ENCODE measurements around the gene HSD3B1.
"Not testable (repeated sequence)": the region's sequence is repeated elsewhere in the genome, so short reads cannot be mapped to it uniquely, and the experiment has no call there.

Gene HSD3B1

DNA sequence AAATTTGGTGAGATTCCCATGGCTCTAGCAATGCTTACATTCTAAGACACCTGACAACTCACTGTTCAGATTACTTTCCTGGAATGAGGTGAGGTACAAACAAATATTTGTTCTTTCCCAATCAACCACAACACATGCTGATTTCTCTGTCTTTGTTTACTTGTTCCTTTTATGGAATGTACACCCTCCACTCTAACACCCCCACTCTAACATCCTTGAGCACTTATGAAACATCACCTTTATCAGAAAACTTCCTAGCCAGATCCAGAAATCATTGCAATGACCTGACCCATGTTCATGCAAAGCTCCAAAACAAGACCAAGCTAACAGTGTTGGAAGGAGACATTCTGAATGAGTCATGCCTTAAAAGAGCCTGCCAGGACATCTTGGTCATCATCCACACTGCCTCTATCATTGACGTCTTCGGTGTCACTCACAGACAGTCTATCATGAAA is 35.5 kb downstream of the HSD3B1 start:
- H3K4me1 ChIP-seq (ENCODE audit: control insufficient read depth, insufficient read depth, low read length), result no peaks in the 10 kb centered on the region
- H3K4me2 ChIP-seq (ENCODE audit: low read length), result no peak overlapping the region
- peaks cover 46% of the 10 kb centered on the region for H3K27me3 ChIP-seq (ENCODE audit: control insufficient read depth, insufficient read depth, low read length)
- no peak overlapping the region for H3K9ac ChIP-seq (ENCODE audit: low read depth, low read length)
- H3K9me3 ChIP-seq (replicated peaks; ENCODE audit: low read length), result no peaks in the 10 kb centered on the region
- no peaks in the 10 kb centered on the region for H3K36me3 ChIP-seq (ENCODE audit: insufficient read depth, low read length)
- H3K4me3 ChIP-seq (ENCODE audit: low read length), result no peak overlapping the region

DNA sequence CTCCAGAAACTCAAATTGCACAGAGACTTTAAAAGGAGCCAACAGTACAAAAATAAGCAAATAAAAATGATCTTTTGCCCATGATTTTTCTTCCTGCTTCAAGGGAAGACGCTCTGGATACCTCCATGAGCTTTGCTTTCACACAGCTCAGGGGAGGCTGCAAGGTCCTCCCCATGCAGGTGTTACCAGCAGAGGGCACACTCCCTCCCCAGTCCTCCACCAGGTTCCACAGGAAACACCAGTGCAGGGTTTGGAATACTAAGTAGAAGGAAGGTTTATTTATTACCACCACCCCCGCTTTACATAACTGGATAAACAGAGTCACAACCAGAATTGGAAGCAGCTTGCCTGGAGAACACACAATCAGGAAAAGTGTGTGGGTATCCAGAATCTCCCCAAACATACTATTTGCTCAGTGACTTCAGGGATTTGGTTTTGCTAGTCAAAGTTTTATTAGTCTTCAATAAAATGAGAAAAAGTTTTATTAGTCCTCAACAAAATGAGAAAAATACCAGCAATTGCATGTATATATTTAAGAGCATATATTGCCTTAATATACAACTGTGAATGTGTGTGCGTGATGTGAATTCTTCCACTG is 37.3 kb downstream of the HSD3B1 start:
- H3K4me2 ChIP-seq (ENCODE audit: low read length), result no peak overlapping the region
- peaks cover 34% of the 10 kb centered on the region for H3K27me3 ChIP-seq (ENCODE audit: control insufficient read depth, insufficient read depth, low read length)
- H3K4me1 ChIP-seq (ENCODE audit: control insufficient read depth, insufficient read depth, low read length), result no peaks in the 10 kb centered on the region
- H3K36me3 ChIP-seq (ENCODE audit: insufficient read depth, low read length), result no peaks in the 10 kb centered on the region
- H3K4me3 ChIP-seq (ENCODE audit: low read length), result no peak overlapping the region
- no peak overlapping the region for H3K9ac ChIP-seq (ENCODE audit: low read depth, low read length)
- no peaks in the 10 kb centered on the region for H3K9me3 ChIP-seq (replicated peaks; ENCODE audit: low read length)

- Histone ChIP-seq H3K4me3 (ENCODE audit: low read length) (no peak overlapping the region), H3K27me3 (ENCODE audit: control insufficient read depth, insufficient read depth, low read length) (peaks cover 30% of the 10 kb centered on the region), H3K9ac (ENCODE audit: low read depth, low read length) (no peak overlapping the region), H3K4me2 (ENCODE audit: low read length) (no peak overlapping the region), H3K36me3 (ENCODE audit: insufficient read depth, low read length) (no peaks in the 10 kb centered on the region), H3K4me1 (ENCODE audit: control insufficient read depth, insufficient read depth, low read length) (no peaks in the 10 kb centered on the region), H3K9me3 (replicated peaks; ENCODE audit: low read length) (no peaks in the 10 kb centered on the region)
Observed at GRCh38 chr1:119546641-119547040, 39.6 kb downstream of the HSD3B1 start.

GRCh38 chr1:119547306-119547705 is 40.3 kb downstream of the HSD3B1 start:
- no peak overlapping the region for H3K9ac ChIP-seq (ENCODE audit: low read depth, low read length)
- H3K27me3 ChIP-seq (ENCODE audit: control insufficient read depth, insufficient read depth, low read length), result peaks cover 28% of the 10 kb centered on the region
- no peaks in the 10 kb centered on the region for H3K9me3 ChIP-seq (replicated peaks; ENCODE audit: low read length)
- H3K36me3 ChIP-seq (ENCODE audit: insufficient read depth, low read length), result no peaks in the 10 kb centered on the region
- H3K4me3 ChIP-seq (ENCODE audit: low read length), result no peak overlapping the region
- no peaks in the 10 kb centered on the region for H3K4me1 ChIP-seq (ENCODE audit: control insufficient read depth, insufficient read depth, low read length)
- no peak overlapping the region for H3K4me2 ChIP-seq (ENCODE audit: low read length)

DNA sequence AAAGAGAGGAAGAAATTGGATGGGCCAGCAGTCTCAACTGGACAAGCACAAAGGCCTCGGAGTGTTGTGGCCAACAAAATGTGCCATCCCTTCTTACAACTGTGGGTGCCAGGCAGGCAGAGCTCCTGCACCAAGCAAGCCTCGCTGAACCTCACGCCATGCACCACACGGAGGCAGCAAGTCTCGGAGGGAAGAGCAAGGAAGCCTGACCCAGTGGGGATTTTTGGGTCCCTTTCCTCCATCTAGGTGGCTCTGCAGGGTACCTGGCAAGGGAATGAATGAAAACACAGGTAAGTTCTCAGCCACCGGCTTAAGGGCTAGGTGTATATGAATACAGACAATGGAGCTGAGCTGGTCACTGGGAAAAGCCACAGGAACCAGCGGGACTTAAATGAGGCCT is 40.8 kb downstream of the HSD3B1 start:
- H3K36me3 ChIP-seq (ENCODE audit: insufficient read depth, low read length), result no peaks in the 10 kb centered on the region
- no peaks in the 10 kb centered on the region for H3K9me3 ChIP-seq (replicated peaks; ENCODE audit: low read length)
- no peak overlapping the region for H3K9ac ChIP-seq (ENCODE audit: low read depth, low read length)
- H3K27me3 ChIP-seq (ENCODE audit: control insufficient read depth, insufficient read depth, low read length), result peaks cover 23% of the 10 kb centered on the region
- no peak overlapping the region for H3K4me3 ChIP-seq (ENCODE audit: low read length)
- H3K4me1 ChIP-seq (ENCODE audit: control insufficient read depth, insufficient read depth, low read length), result no peaks in the 10 kb centered on the region
- no peak overlapping the region for H3K4me2 ChIP-seq (ENCODE audit: low read length)

- no peak overlapping the region for H3K9ac ChIP-seq (ENCODE audit: low read depth, low read length)
- no peak overlapping the region for H3K4me2 ChIP-seq (ENCODE audit: low read length)
- no peaks in the 10 kb centered on the region for H3K9me3 ChIP-seq (replicated peaks; ENCODE audit: low read length)
- peaks cover 14% of the 10 kb centered on the region for H3K4me1 ChIP-seq (ENCODE audit: control insufficient read depth, insufficient read depth, low read length)
- H3K36me3 ChIP-seq (ENCODE audit: insufficient read depth, low read length), result no peaks in the 10 kb centered on the region
- no peak overlapping the region for H3K4me3 ChIP-seq (ENCODE audit: low read length)
- peaks cover 18% of the 10 kb centered on the region for H3K27me3 ChIP-seq (ENCODE audit: control insufficient read depth, insufficient read depth, low read length)
Observed at GRCh38 chr1:119549719-119550132, 42.7 kb downstream of the HSD3B1 start.

- H3K4me3 ChIP-seq (ENCODE audit: low read length), result no peak overlapping the region
- H3K4me1 ChIP-seq (ENCODE audit: control insufficient read depth, insufficient read depth, low read length), result peaks cover 18% of the 10 kb centered on the region
- H3K9ac ChIP-seq (ENCODE audit: low read depth, low read length), result no peak overlapping the region
- no peaks in the 10 kb centered on the region for H3K36me3 ChIP-seq (ENCODE audit: insufficient read depth, low read length)
- no peak overlapping the region for H3K4me2 ChIP-seq (ENCODE audit: low read length)
- H3K9me3 ChIP-seq (replicated peaks; ENCODE audit: low read length), result no peaks in the 10 kb centered on the region
- H3K27me3 ChIP-seq (ENCODE audit: control insufficient read depth, insufficient read depth, low read length), result peaks cover 18% of the 10 kb centered on the region
Observed at GRCh38 chr1:119550381-119550780, 43.4 kb downstream of the HSD3B1 start.

GRCh38 chr1:119551218-119551617 is 44.2 kb downstream of the HSD3B1 start:
- no peak overlapping the region for H3K4me2 ChIP-seq (ENCODE audit: low read length)
- no peak overlapping the region for H3K4me3 ChIP-seq (ENCODE audit: low read length)
- no peaks in the 10 kb centered on the region for H3K36me3 ChIP-seq (ENCODE audit: insufficient read depth, low read length)
- H3K9me3 ChIP-seq (replicated peaks; ENCODE audit: low read length), result no peaks in the 10 kb centered on the region
- H3K9ac ChIP-seq (ENCODE audit: low read depth, low read length), result no peak overlapping the region
- peaks cover 18% of the 10 kb centered on the region for H3K4me1 ChIP-seq (ENCODE audit: control insufficient read depth, insufficient read depth, low read length)
- H3K27me3 ChIP-seq (ENCODE audit: control insufficient read depth, insufficient read depth, low read length), result peaks cover 21% of the 10 kb centered on the region

DNA sequence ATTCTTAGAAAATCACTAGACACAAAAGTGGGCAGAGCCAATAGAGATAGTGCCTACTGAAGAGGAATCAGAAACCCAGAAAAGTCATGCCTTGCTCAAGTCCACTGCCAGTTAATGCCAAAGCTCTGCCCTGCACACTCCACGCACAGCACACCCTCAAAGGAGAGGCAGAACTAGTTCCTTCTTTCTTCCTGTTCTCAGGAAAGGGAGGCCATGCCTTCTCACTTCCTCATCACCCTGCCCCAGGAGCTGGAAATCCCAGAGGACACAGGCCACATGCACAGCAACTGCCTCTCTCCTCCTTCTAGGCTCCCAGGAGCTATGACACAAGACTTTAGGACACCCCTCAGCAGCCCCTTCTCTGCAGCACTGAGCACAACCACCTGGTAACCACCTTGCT is 45.6 kb downstream of the HSD3B1 start:
- H3K4me2 ChIP-seq (ENCODE audit: low read length); H3K9me3 ChIP-seq (replicated peaks; ENCODE audit: low read length); H3K9ac ChIP-seq (ENCODE audit: low read depth, low read length); H3K36me3 ChIP-seq (ENCODE audit: insufficient read depth, low read length); H3K4me3 ChIP-seq (ENCODE audit: low read length): not testable (repeated sequence)
- Histone ChIP-seq H3K27me3 (ENCODE audit: control insufficient read depth, insufficient read depth, low read length) (peaks cover 20% of the 10 kb centered on the region), H3K4me1 (ENCODE audit: control insufficient read depth, insufficient read depth, low read length) (peaks cover 18% of the 10 kb centered on the region)

DNA sequence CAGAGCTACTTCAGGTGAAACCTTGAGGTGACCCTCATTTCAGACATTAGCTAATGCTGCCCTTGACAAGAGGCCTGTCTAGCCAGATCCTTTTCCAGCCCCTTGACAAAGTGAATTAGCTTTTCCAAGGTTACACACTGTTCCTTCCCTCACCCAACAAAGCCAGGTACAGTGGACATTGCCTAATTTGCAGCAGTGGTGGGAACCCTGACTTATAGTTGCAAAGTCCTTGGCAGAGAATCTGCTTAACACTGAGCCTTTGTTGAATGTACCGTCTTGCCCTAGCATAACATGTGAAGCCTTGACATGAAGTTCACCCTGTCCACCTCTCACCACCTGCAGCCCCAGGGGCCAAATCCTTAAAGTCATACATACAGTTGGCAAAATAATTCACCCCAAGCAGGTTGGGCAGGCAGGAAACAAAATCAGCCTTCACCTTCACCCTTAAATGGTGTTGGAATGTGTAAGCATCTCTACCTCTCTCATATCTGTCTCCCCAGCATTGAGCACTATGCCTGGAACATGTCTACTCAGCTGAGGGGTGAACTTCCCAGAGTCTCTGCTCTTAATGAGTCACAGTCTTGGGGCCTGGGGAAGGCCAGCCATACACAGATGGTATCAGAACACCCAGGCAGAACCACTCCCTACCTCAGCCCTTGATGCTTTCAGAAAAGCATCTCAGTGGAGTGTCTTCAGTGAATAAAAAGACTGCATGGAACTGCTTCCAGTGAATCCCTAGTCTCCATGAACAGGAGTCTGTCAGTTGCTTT is 46.5 kb downstream of the HSD3B1 start:
- peak overlapping the region; percentile 9 for H3K4me3 ChIP-seq (ENCODE audit: low read length)
- peaks cover 17% of the 10 kb centered on the region for H3K27me3 ChIP-seq (ENCODE audit: control insufficient read depth, insufficient read depth, low read length)
- H3K4me1 ChIP-seq (ENCODE audit: control insufficient read depth, insufficient read depth, low read length), result peaks cover 18% of the 10 kb centered on the region
- H3K9me3 ChIP-seq (replicated peaks; ENCODE audit: low read length); H3K36me3 ChIP-seq (ENCODE audit: insufficient read depth, low read length); H3K9ac ChIP-seq (ENCODE audit: low read depth, low read length): not testable (repeated sequence)
- H3K4me2 ChIP-seq (ENCODE audit: low read length), result peak overlapping the region; percentile 54

DNA sequence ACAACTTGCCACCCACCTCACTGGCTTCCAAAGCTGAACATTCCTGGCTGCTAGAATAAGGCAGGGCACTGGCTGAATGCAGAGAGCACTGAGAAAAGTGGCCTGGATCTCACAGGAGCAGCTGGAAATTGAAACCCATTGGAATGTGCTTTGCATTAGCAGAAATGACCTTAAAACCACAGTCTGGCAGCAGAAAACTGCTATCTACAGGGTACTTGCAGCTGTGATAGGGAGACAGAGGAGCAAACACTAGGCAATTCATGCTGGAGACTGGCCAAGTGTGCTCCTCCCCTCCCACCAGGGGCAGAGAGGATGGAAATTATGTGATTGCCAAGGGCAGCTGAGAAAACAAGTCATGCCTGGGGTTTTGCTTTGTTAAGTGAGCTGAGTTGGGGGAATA is 47.2 kb downstream of the HSD3B1 start:
- no peaks in the 10 kb centered on the region for H3K36me3 ChIP-seq (ENCODE audit: insufficient read depth, low read length)
- peaks cover 17% of the 10 kb centered on the region for H3K27me3 ChIP-seq (ENCODE audit: control insufficient read depth, insufficient read depth, low read length)
- H3K4me1 ChIP-seq (ENCODE audit: control insufficient read depth, insufficient read depth, low read length), result peaks cover 18% of the 10 kb centered on the region
- H3K9me3 ChIP-seq (replicated peaks; ENCODE audit: low read length), result no peaks in the 10 kb centered on the region
- peak overlapping the region; percentile 54 for H3K4me2 ChIP-seq (ENCODE audit: low read length)
- peak overlapping the region; percentile 9 for H3K4me3 ChIP-seq (ENCODE audit: low read length)
- no peak overlapping the region for H3K9ac ChIP-seq (ENCODE audit: low read depth, low read length)

DNA sequence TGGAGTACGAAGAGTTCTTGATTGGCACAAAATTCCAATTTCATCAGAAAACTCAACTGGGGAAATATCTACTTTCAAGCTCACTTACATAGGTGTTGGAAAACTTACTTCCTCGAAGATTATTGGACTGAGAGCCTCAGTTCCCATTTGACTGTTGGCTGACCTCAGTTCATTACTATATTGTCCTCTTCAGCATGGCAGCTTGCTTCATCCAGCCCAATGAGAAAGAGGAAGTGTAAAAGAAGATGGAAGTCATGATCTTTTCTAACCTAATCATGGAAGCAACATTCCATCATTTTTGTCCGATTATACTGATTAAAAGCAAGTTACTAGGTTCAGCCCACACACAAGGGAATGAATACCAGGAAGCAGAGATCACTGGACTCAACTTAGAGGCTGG is 49.4 kb downstream of the HSD3B1 start:
- Histone ChIP-seq H3K9me3 (replicated peaks; ENCODE audit: low read length) (no peaks in the 10 kb centered on the region), H3K4me2 (ENCODE audit: low read length) (no peak overlapping the region), H3K27me3 (ENCODE audit: control insufficient read depth, insufficient read depth, low read length) (peaks cover 10% of the 10 kb centered on the region), H3K4me1 (ENCODE audit: control insufficient read depth, insufficient read depth, low read length) (peaks cover 18% of the 10 kb centered on the region), H3K9ac (ENCODE audit: low read depth, low read length) (no peak overlapping the region), H3K36me3 (ENCODE audit: insufficient read depth, low read length) (no peaks in the 10 kb centered on the region), H3K4me3 (ENCODE audit: low read length) (no peak overlapping the region)

Measured in skeletal muscle satellite cell (primary cell).